ENCODE results near the gene WDR1.

WDR1 gene

DNA sequence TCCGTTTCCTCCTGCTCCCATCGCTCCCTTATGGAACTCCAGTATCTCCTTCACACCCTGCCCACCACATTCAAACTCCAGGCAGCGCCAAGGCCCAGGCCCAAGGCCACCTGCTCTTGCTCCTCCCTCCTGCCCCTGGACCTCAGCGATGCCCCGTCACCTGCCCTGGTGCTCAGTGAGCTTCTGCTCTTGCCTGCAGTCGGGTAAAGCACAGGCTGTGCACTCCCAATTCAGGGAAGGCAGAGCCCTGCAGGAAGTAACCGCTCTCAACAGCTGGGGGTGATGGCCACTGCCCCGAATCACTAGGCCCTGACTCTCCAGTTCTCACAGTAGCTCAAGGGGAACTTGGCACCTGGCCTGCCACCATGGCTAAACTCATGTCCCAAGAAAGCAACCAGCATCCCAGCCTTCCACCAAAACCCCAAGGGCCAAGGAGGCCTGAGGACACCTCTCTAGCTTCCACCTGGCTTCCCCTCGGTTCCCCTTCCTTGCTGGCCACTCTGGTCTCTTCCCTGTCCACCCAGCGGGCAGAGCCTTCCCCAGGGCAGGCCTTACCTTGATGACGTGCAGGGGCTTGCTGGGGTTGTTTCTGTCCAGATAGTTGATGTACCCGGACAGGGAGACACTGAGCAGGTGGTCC lies 29.3 kb downstream of the WDR1 start:
- Histone ChIP-seq H3K4me1 (ENCODE audit: insufficient read depth, low read length) (no peaks in the 10 kb centered on the region), H3K4me3 (ENCODE audit: low read length) (no peak overlapping the region), H3K36me3 (ENCODE audit: insufficient read depth, low read length) (peaks cover 100% of the 10 kb centered on the region), H3K9ac (ENCODE audit: low read depth, low read length) (no peak overlapping the region), H3K27me3 (ENCODE audit: insufficient read depth, low read length) (no peaks in the 10 kb centered on the region), H3K27ac (ENCODE audit: low read depth, low read length) (no peak overlapping the region), H3K9me3 (ENCODE audit: insufficient read depth, low read depth, low read length) (no peaks in the 10 kb centered on the region)
- 94% methylated on average over 12 of the region's 12 CpGs for WGBS

DNA sequence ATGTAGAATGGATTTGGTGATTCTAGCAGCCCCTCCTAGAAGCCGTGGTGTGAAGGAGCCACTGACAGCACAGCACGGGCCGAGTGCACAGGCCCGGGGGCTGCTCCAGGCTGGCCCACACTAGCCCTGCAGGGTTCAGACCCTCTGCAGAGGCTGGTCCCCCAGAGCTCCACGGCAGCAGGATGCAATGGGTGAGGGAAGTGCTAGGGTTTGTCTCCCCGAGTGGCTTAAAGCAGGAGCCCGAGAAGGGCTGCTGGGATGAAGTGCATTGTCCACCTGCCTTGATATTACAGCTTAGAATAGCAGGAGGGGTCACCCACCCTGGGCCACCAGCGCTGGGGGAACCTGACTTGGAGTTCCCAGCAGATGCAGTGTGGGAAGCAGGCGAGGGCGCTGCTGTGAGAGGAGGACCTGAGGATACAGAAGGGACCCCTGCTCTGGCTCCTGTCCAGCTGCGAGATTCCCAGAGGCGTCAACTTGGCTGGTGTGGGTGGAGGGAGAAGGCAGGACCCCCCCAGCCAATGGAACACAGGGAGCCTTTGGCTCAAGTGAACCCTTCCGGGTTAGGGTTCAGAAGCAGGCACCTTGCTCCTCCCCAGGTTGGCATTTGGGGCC lies 30.0 kb downstream of the WDR1 start:
- Histone ChIP-seq H3K4me1 (ENCODE audit: insufficient read depth, low read length) (no peaks in the 10 kb centered on the region), H3K9me3 (ENCODE audit: insufficient read depth, low read depth, low read length) (no peaks in the 10 kb centered on the region), H3K4me3 (ENCODE audit: low read length) (no peak overlapping the region), H3K27ac (ENCODE audit: low read depth, low read length) (no peak overlapping the region), H3K9ac (ENCODE audit: low read depth, low read length) (no peak overlapping the region), H3K36me3 (ENCODE audit: insufficient read depth, low read length) (peaks cover 100% of the 10 kb centered on the region), H3K27me3 (ENCODE audit: insufficient read depth, low read length) (no peaks in the 10 kb centered on the region)
- WGBS = 94% methylated on average over 13 of the region's 13 CpGs

DNA sequence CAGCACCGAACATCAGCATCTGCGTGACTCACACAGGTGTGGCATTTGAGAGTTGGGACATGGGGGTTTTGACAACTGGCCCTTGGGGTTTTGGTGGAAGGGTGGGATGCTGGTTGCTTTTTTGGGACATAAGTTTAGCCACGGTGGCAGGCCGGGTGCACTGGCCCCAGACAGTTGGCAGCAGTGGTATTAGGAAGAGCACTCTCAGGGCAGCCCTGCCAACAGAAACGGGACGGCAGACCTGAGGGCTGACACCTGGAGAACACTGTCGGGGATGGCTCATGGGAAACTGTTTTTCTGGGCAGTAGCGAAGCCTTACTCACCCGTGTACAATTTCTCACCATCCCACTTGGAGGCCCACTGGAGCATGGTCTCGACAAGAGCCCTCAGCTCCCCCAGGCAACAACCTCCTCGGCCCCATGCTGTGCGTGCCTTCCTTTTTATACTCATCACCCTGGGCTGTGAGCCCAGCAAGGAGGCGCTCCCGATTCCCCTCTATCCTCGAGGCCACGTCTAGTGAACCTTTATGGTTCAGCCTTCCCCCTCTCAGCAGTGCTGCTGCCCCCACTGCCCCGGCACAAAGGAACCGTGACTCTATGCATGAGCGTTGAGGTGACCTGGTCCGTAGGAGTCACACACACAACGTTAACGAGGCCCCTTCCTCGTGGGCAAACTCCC lies 30.6 kb downstream of the WDR1 start:
- Histone ChIP-seq H3K36me3 (ENCODE audit: insufficient read depth, low read length) (peaks cover 99% of the 10 kb centered on the region), H3K9ac (ENCODE audit: low read depth, low read length) (no peak overlapping the region), H3K4me1 (ENCODE audit: insufficient read depth, low read length) (no peaks in the 10 kb centered on the region), H3K4me3 (ENCODE audit: low read length) (no peak overlapping the region), H3K27ac (ENCODE audit: low read depth, low read length) (no peak overlapping the region), H3K9me3 (ENCODE audit: insufficient read depth, low read depth, low read length) (no peaks in the 10 kb centered on the region), H3K27me3 (ENCODE audit: insufficient read depth, low read length) (no peaks in the 10 kb centered on the region)
- WGBS = 94% methylated on average over 23 of the region's 23 CpGs

DNA sequence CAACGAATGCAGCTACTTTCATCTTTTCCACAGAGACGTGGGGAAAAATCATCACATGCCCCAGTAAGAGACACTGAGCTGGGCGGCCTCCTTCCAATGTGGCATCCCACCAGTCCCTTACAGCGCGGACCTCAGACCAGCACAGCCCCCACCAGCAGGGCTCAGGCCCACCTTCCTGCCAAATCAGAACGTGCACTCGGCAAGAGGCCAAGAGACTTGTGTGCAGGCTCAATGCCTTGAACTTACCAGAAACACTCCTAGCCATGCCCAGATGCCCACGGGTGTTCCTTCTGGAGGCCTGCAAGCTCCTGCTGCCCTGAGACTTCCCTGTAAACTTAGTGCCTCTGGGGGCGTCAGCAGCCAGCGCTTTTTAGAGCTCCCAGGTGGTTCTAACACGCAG lies 31.2 kb downstream of the WDR1 start:
- H3K9me3 ChIP-seq (ENCODE audit: insufficient read depth, low read depth, low read length) = no peaks in the 10 kb centered on the region
- H3K27me3 ChIP-seq (ENCODE audit: insufficient read depth, low read length) = no peaks in the 10 kb centered on the region
- WGBS = 95% methylated on average over 11 of the region's 11 CpGs
- no peak overlapping the region for H3K9ac ChIP-seq (ENCODE audit: low read depth, low read length)
- peaks cover 99% of the 10 kb centered on the region for H3K36me3 ChIP-seq (ENCODE audit: insufficient read depth, low read length)
- H3K4me1 ChIP-seq (ENCODE audit: insufficient read depth, low read length) = no peaks in the 10 kb centered on the region
- no peak overlapping the region for H3K4me3 ChIP-seq (ENCODE audit: low read length)
- H3K27ac ChIP-seq (ENCODE audit: low read depth, low read length) = no peak overlapping the region

DNA sequence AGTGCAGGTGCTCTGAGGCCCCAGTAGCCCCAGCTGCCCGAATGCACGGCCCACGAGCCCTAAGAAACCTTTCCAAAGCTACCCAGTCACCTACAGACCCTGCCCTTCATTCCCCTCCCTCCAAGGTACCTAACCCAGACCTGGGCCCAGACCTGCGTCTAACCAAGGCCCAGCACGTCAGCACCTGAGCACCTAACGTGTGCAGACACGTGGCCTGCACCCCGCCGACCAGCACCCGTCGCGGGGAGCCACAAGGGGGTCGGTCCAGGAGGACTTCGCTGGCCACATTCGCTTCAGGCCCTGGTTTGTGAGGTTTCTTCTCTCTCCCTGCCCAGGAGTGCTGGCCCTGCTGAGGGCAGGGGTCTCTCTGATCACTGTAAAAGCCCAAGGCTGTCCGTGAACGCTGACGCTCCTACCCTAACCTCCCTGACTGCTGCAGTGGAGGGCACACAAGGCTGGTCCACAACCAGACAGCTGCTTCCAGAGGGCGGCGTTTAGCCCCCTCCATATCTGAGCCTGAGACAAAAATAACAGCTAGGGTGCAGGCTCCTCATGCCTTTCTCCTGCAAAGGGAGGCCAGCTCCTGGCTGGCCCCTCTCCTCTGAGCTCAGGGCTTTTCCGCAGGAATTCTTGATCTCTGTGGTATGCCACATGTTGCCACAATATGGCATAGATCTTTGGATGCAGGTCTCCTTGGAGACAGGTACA lies 31.8 kb downstream of the WDR1 start:
- no peak overlapping the region for H3K9ac ChIP-seq (ENCODE audit: low read depth, low read length)
- WGBS = 93% methylated on average over 21 of the region's 21 CpGs
- H3K4me3 ChIP-seq (ENCODE audit: low read length) = no peak overlapping the region
- H3K27me3 ChIP-seq (ENCODE audit: insufficient read depth, low read length) = no peaks in the 10 kb centered on the region
- H3K27ac ChIP-seq (ENCODE audit: low read depth, low read length) = no peak overlapping the region
- H3K36me3 ChIP-seq (ENCODE audit: insufficient read depth, low read length) = peaks cover 99% of the 10 kb centered on the region
- H3K9me3 ChIP-seq (ENCODE audit: insufficient read depth, low read depth, low read length) = no peaks in the 10 kb centered on the region
- H3K4me1 ChIP-seq (ENCODE audit: insufficient read depth, low read length) = no peaks in the 10 kb centered on the region

DNA sequence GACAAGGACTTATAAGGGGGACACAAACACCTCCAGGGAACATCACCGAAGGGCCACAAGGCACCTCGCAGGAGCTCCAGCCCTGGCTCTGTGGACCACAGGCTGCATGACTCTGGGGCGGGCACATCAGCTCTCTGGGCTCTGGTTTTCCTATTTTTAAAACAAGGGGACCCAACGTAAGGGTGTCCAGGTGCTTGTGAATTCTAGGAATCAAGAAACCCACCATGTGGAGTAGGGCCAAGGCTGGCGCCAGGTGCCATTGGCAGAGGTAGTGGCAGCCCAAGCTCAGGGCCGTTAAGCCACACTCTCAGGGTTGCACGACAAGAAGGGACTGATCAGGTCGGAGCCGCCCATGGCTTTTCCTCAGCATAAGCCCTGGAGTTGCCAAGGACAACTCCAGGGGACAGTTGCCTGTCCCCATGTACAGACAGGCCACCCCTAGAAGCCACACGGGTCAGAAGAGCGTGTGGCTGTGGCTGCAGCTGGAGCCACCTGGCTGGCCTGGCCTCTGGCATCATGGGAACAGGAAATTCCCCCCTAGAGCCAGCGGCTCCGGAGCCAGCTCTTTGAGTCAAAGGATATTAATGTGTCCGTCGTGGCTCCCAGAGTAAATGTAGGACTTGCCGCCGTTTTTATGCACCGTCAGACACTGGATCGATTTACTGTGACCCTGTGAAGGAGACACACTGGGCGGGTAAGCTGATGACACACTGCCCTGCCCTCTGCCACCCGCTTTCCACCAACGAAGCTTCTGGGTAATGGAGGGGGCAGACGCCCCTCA lies 32.5 kb downstream of the WDR1 start:
- H3K9ac ChIP-seq (ENCODE audit: low read depth, low read length) = no peak overlapping the region
- H3K4me1 ChIP-seq (ENCODE audit: insufficient read depth, low read length) = no peaks in the 10 kb centered on the region
- H3K27ac ChIP-seq (ENCODE audit: low read depth, low read length) = no peak overlapping the region
- 94% methylated on average over 23 of the region's 23 CpGs for WGBS
- H3K36me3 ChIP-seq (ENCODE audit: insufficient read depth, low read length) = peaks cover 99% of the 10 kb centered on the region
- H3K9me3 ChIP-seq (ENCODE audit: insufficient read depth, low read depth, low read length) = no peaks in the 10 kb centered on the region
- H3K4me3 ChIP-seq (ENCODE audit: low read length) = no peak overlapping the region
- no peaks in the 10 kb centered on the region for H3K27me3 ChIP-seq (ENCODE audit: insufficient read depth, low read length)

DNA sequence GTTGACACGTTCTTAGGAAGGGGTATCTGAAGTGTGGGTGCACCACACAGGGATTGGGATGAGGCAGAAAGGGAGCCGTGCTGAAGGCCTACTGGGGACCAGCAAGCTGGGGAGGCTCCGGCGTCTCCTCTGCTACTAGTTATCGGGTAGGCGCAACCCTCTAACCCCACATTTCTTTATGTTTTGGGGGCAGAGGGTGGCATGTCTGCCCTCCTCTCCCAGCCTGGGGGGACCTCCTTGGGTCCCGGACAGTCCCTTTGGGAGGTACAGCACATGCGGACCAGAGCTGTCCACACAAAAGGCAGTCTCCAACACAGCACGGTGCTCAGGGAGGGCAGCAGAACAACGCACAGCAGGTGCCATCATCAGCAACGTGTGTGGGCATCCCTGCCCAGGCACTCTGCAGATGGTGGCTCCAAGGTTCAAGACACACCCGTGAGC lies 33.2 kb downstream of the WDR1 start:
- WGBS = 95% methylated on average over 12 of the region's 12 CpGs
- Histone ChIP-seq H3K27ac (ENCODE audit: low read depth, low read length) (no peak overlapping the region), H3K36me3 (ENCODE audit: insufficient read depth, low read length) (peaks cover 99% of the 10 kb centered on the region), H3K27me3 (ENCODE audit: insufficient read depth, low read length) (no peaks in the 10 kb centered on the region), H3K4me3 (ENCODE audit: low read length) (no peak overlapping the region), H3K4me1 (ENCODE audit: insufficient read depth, low read length) (no peaks in the 10 kb centered on the region), H3K9me3 (ENCODE audit: insufficient read depth, low read depth, low read length) (no peaks in the 10 kb centered on the region), H3K9ac (ENCODE audit: low read depth, low read length) (no peak overlapping the region)

DNA sequence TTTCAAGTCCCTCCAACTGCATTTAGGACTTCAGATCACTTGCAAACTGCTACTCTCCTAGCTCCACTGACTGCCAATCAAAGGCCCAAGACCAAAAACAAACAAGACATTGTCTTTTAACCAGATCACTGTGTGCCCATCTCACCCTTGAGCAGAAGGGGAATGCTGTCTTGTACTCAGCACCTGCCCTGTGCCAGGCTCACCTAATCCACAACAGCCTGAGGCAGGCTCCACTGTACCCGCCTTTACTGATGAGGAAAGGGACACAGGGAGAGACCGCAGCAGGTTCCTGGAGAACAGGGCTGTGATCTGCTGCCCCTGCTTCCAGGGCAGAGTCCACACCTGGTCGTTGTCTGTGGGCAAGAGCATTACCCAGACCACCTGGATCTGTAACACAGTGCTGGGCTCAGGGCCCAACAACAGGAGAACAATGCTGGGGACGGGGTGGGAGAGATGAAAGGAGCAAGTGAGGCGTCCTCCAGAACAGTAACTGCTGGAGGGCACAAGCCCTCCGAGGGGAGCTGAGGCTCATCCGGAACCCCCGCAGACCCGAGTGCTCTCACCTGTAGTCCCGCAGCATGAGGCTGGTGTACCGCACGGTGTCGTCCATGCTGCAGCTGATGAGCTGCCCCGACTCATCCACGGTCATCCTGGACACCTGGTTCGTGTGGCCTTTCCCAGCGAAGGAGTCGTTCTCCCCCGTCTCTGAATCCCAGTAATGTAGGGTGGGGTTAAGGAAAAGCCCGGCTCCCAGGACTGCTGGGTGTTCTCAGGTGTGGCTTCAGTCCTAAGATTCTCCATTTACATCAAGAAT lies 33.9 kb downstream of the WDR1 start:
- Histone ChIP-seq H3K36me3 (ENCODE audit: insufficient read depth, low read length) (peaks cover 99% of the 10 kb centered on the region), H3K27me3 (ENCODE audit: insufficient read depth, low read length) (no peaks in the 10 kb centered on the region), H3K27ac (ENCODE audit: low read depth, low read length) (no peak overlapping the region), H3K9me3 (ENCODE audit: insufficient read depth, low read depth, low read length) (no peaks in the 10 kb centered on the region), H3K9ac (ENCODE audit: low read depth, low read length) (no peak overlapping the region), H3K4me1 (ENCODE audit: insufficient read depth, low read length) (no peaks in the 10 kb centered on the region), H3K4me3 (ENCODE audit: low read length) (no peak overlapping the region)
- WGBS = 93% methylated on average over 20 of the region's 20 CpGs

DNA sequence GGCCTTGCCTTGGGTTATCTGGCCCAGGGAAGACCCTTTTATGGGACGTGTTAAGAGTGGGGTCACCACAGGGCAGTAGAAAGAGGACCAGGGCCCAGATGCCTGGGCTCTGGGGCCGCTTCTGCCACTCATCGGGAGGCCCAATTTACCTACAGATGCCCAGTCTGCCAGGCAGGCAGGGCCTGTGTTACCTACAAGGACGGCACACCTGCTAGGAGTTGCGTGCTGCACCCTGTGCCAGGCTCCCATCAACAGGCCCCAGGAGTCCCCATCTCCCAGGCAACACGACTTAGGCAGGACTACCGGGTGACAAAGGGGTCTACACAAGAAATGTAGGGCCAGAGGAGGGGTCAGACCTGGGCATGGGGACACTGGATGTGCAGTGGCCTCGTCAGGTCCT lies 34.6 kb downstream of the WDR1 start:
- Histone ChIP-seq H3K4me1 (ENCODE audit: insufficient read depth, low read length) (no peaks in the 10 kb centered on the region), H3K27me3 (ENCODE audit: insufficient read depth, low read length) (no peaks in the 10 kb centered on the region), H3K27ac (ENCODE audit: low read depth, low read length) (no peak overlapping the region), H3K36me3 (ENCODE audit: insufficient read depth, low read length) (peaks cover 99% of the 10 kb centered on the region), H3K4me3 (ENCODE audit: low read length) (no peak overlapping the region), H3K9ac (ENCODE audit: low read depth, low read length) (no peak overlapping the region), H3K9me3 (ENCODE audit: insufficient read depth, low read depth, low read length) (no peaks in the 10 kb centered on the region)
- 95% methylated on average over 8 of the region's 8 CpGs for WGBS

DNA sequence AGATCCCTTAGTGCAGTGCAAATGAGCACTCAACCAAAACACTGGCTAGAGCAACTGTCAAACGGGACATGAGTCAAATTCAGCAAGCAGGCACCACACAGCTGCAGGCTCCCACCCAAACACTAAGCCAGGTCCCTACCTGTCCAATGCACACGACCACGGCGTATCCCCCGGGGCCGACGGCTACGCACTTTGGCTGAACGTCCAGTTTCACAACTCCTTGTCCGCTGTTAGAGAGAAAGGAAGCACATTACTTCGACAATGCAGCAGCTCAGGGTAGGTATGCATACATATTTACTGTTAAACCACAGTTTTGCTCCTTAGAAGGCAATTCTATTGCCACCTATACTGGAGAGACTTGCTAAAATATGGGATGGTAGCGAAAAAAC lies 35.4 kb downstream of the WDR1 start:
- Histone ChIP-seq H3K9ac (ENCODE audit: low read depth, low read length) (no peak overlapping the region), H3K4me3 (ENCODE audit: low read length) (no peak overlapping the region), H3K27ac (ENCODE audit: low read depth, low read length) (no peak overlapping the region), H3K36me3 (ENCODE audit: insufficient read depth, low read length) (peaks cover 99% of the 10 kb centered on the region), H3K9me3 (ENCODE audit: insufficient read depth, low read depth, low read length) (no peaks in the 10 kb centered on the region), H3K27me3 (ENCODE audit: insufficient read depth, low read length) (no peaks in the 10 kb centered on the region), H3K4me1 (ENCODE audit: insufficient read depth, low read length) (no peaks in the 10 kb centered on the region)
- 94% methylated on average over 12 of the region's 12 CpGs for WGBS

All from HUES64 (cell line).